Measurements from ENCODE around the gene RNF20.
"Not testable (repeated sequence)": the region's sequence is repeated elsewhere in the genome, so short reads cannot be mapped to it uniquely, and the experiment has no call there.

The RNF20 gene

DNA sequence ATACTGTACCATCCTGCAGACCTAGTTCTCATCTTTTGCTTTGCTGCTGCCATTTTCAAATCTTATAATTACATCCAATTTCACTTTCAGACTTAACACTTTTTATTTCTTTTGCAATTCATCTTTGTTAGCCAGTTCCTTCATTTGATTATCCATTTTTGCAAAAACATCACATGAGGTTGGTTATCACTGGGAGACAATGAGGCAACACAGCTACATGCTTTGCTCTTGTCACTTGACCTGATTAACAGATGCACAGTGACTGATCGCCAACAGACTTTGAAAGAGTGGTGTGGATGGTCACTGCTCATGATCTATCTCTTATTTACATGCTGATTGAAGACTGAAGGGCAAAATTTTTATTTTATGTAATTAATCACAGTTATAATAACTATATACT lies 17.0 kb upstream of the RNF20 start:
- H3K4me3 Mint-ChIP-seq: no peak overlapping the region
- H3K36me3 Mint-ChIP-seq: no peaks in the 10 kb centered on the region
- H3K27me3 Mint-ChIP-seq: peaks cover 19% of the 10 kb centered on the region
- no peaks in the 10 kb centered on the region for H3K4me1 Mint-ChIP-seq (ENCODE audit: low read depth)
- no peak overlapping the region for H3K27ac Mint-ChIP-seq
- no peaks in the 10 kb centered on the region for H3K9me3 Mint-ChIP-seq (ENCODE audit: low read depth)

DNA sequence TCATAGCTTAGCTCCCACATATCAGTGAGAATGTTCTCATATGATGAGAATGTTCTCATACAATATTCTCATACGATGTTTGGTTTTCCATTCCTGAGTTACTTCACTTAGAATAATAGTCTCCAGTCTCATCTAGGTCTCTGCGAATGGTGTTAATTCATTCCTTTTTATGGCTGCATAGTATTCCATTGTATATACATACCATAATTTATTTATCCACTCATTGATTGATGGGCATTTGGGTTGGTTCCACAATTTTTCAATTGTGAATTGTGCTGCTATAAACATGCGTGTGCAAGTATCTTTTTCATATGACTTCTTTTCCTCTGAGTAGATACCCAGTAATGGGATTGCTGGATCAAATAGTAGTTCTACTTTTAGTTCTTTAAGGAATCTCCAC lies 15.2 kb upstream of the RNF20 start:
- H3K36me3 Mint-ChIP-seq; H3K9me3 Mint-ChIP-seq (ENCODE audit: low read depth); H3K27ac Mint-ChIP-seq; H3K4me3 Mint-ChIP-seq; H3K4me1 Mint-ChIP-seq (ENCODE audit: low read depth): not testable (repeated sequence)
- H3K27me3 Mint-ChIP-seq: peaks cover 21% of the 10 kb centered on the region

DNA sequence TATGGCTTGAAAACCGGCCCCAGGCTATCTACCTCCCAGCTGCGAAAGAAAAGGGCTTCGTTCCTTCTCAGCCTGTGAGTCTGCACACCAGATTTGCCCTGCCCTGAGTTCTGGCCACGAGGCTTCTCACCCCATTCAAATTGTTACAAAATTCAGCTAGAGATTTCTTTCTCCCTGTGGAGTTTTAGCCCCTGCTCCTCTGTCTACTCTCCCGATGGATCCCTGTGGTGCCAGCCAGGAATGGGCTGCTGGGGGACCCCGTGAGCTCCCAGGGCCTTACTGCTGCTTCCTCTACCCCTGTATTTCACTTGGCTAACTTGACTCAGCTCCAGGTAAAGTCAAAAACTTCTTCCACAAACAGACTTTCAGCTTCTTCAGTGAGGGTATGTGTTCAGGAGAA lies 9.3 kb upstream of the RNF20 start:
- Mint-ChIP-seq H3K36me3 (no peaks in the 10 kb centered on the region), H3K27ac (no peak overlapping the region), H3K9me3 (ENCODE audit: low read depth) (no peaks in the 10 kb centered on the region), H3K4me1 (ENCODE audit: low read depth) (no peaks in the 10 kb centered on the region), H3K27me3 (peaks cover 17% of the 10 kb centered on the region), H3K4me3 (no peak overlapping the region)

DNA sequence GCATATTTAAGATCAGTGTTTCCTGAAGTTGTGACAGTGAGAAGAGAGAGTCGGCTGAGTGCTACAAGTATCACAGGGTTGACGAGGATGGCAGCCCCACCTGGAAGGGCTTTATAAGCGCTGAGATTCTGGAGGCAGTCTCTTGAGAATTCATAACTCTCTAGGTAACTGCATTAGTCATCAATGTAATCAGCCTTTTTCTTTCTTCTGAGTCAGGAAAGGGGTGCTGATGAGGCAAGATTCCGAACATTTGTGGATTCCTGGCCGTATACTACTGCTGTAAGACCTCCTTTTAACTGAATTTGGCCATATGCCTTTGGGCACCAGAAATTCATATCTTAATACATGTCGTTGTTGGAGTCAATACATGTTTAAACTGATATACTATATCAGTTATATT lies 6.6 kb upstream of the RNF20 start:
- Mint-ChIP-seq H3K36me3 (no peaks in the 10 kb centered on the region), H3K27me3 (peaks cover 11% of the 10 kb centered on the region), H3K4me3 (no peak overlapping the region), H3K9me3 (ENCODE audit: low read depth) (no peaks in the 10 kb centered on the region), H3K27ac (no peak overlapping the region), H3K4me1 (ENCODE audit: low read depth) (peaks cover 2% of the 10 kb centered on the region)

DNA sequence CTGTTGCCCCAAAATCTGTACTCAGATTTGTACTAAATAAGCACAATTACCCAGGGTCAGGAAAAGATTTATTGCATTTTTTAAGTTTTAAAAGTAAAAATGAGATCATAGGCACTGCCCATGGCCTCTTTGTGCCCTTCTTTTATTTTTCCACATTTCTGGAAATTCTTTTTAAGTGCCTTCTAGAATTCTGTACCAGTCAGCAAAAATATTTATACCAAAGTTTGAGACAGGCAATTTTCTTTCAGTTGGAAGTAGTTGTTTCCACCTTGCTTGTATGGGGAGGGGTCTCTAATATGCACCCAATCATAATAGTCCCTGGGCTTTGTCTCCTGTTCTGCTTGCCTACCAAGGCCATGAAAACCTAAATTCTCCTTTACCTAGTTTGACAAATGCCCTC lies 5.6 kb upstream of the RNF20 start:
- H3K27me3 Mint-ChIP-seq: peaks cover 9% of the 10 kb centered on the region

DNA sequence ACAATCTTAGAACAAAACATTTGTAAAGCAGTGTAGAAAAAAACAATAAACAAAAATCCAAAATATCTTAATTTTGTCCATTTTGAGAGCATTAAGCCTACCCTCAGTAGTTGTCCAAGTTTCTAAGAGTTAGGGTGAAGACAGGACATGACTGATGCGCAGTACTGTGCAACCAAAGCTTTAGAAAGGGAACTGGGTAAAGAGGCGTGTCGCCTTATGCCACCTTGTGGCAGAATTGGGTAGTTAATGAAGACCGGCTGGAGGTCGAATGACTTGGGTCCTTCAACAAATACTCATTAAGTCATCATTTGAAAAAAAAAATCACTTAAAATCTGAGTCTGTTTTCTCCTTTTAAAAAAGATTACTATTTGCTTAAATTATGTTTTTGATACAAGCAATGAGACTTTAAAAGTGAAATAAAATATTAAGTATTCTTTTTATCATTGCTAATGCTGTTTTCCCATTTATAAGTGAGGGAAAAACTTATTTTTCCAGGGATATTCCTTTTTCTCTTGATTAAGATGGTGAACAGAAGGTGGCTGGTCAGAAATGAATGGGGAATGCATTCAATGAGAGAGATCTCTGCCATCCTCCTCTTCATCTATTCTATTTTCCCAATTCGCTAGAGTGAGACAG lies 3.5 kb upstream of the RNF20 start:
- Mint-ChIP-seq H3K9me3 (ENCODE audit: low read depth) (no peaks in the 10 kb centered on the region), H3K27me3 (peaks cover 1% of the 10 kb centered on the region), H3K4me3 (no peak overlapping the region), H3K27ac (no peak overlapping the region), H3K4me1 (ENCODE audit: low read depth) (peaks cover 14% of the 10 kb centered on the region), H3K36me3 (peaks cover 3% of the 10 kb centered on the region)

More for the DNA sequence above, 5.6 kb upstream of the RNF20 start:
- H3K36me3 Mint-ChIP-seq: no peaks in the 10 kb centered on the region
- H3K27ac Mint-ChIP-seq: no peak overlapping the region
- H3K4me3 Mint-ChIP-seq: no peak overlapping the region
- H3K4me1 Mint-ChIP-seq (ENCODE audit: low read depth): peaks cover 5% of the 10 kb centered on the region
- H3K9me3 Mint-ChIP-seq (ENCODE audit: low read depth): no peaks in the 10 kb centered on the region

DNA sequence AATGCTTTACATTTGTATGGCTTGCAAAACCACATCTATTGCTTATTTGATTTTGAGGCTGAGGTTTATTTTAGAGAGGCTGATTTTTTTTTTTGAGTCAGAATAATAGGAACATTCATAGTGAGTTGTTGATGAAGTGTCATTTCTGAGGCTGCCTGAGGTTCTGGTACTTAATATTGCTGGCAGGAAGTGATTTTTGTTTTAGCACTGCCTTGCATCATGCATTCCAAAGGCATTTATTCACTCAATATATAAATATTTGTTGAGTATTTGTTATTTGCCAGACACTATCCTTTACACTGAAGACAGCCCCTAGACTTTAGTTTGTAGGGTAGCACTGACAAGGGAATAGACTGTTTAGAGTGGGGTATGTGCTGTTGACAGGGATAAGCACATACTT lies 2.7 kb downstream of the RNF20 start:
- Mint-ChIP-seq H3K27me3 (no peaks in the 10 kb centered on the region), H3K9me3 (ENCODE audit: low read depth) (no peaks in the 10 kb centered on the region), H3K27ac (no peak overlapping the region), H3K36me3 (peaks cover 13% of the 10 kb centered on the region), H3K4me3 (no peak overlapping the region), H3K4me1 (ENCODE audit: low read depth) (peaks cover 12% of the 10 kb centered on the region)

DNA sequence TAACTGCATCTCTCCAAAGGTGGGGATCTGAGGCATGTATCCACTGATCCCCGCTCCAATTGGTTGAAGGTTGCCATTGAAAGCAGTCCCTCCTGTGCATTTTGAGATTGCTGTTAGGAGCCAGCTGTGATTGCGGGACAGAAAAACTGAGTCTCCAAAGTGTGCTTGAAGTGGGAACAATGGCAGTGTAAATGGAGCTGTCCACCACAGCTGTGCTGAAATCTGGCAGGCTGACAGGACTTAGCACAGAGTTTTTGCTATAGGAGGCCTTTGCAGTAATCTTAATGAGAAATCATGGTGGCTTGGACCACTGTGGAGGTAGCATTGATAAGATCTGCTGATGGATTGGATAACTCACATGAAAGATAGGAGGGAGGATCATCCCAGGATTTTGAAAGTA lies 3.3 kb downstream of the RNF20 start:
- peaks cover 12% of the 10 kb centered on the region for H3K4me1 Mint-ChIP-seq (ENCODE audit: low read depth)
- H3K27me3 Mint-ChIP-seq: no peaks in the 10 kb centered on the region
- H3K36me3 Mint-ChIP-seq: peaks cover 13% of the 10 kb centered on the region
- no peaks in the 10 kb centered on the region for H3K9me3 Mint-ChIP-seq (ENCODE audit: low read depth)
- no peak overlapping the region for H3K4me3 Mint-ChIP-seq
- no peak overlapping the region for H3K27ac Mint-ChIP-seq

DNA sequence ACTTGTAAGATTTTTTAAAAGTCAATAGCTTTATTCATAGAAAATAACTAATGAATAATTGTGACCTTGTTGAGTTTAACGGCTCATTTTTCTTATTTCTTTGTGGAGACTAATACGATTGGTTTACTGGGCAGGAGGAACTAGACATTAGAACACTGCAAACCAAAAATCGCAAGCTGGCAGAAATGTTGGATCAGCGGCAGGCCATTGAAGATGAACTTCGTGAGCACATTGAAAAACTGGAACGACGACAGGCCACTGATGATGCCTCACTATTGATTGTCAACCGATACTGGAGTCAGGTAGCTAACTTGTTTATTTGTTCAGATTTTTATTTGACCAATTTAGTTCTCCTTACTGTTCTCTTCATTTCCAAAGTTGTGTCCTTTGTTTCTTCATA lies 6.4 kb downstream of the RNF20 start:
- H3K36me3 Mint-ChIP-seq: peaks cover 15% of the 10 kb centered on the region
- H3K27me3 Mint-ChIP-seq: no peaks in the 10 kb centered on the region
- H3K27ac Mint-ChIP-seq: no peak overlapping the region
- H3K4me1 Mint-ChIP-seq (ENCODE audit: low read depth): no peaks in the 10 kb centered on the region
- H3K4me3 Mint-ChIP-seq: no peak overlapping the region
- no peaks in the 10 kb centered on the region for H3K9me3 Mint-ChIP-seq (ENCODE audit: low read depth)

DNA sequence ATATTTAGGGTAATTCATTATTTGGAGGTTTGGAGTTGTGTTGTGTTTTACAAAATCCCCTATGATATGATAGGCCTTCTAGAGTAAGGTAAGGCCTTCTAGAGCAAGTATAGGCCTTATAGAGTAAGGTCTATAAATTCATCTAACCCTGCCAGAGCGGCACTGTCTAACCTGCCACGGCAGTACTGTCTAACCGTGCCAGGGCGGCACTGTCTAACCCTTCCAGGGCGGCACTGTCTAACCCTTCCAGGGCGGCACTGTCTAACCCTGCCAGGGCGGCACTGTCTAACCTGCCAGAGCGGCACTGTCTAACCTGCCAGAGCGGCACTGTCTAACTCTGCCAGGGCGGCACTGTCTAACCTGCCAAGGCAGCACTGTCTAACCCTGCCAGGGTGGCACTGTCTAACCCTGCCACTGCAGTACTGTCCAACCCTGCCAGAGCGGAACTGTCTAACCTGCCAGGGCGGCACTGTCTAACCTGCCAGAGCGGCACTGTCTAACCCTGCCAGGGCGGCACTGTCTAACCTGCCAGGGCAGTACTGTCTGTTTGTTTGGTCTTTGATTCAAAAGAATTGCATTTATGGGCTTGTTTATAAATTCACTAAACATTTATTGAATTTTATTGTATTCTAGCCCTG lies 9.6 kb downstream of the RNF20 start:
- Mint-ChIP-seq H3K36me3 (peaks cover 19% of the 10 kb centered on the region), H3K9me3 (ENCODE audit: low read depth) (no peaks in the 10 kb centered on the region), H3K27me3 (no peaks in the 10 kb centered on the region), H3K27ac (no peak overlapping the region), H3K4me1 (ENCODE audit: low read depth) (no peaks in the 10 kb centered on the region), H3K4me3 (no peak overlapping the region)

DNA sequence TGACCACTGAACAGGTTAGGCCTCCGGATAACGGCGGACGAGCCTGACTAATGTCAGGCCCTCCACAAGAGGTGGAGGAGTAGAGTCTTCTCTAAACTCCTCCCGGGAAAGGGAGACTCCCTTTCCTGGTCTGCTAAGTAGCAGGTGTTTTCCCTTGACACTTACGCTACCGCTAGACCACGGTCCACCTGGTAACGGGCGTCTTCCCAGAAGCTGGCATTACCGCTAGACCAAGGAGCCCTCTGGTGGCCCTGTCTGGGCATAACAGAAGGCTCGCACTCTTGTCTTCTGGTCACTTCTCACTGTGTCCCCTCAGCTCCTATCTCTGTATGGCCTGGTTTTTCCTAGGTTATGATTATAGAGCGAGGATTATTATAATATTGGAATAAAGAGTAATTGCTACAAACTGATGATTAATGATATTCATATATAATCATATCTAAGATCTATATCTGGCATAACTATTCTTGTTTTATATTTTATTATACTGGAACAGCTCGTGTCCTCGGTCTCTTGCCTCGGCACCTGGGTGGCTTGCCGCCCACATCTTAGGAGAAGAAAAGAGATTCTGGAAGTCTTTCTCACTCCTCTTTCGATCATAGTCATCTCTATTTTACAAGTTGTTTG lies 15.9 kb downstream of the RNF20 start:
- not testable (repeated sequence) for H3K27ac Mint-ChIP-seq; H3K9me3 Mint-ChIP-seq (ENCODE audit: low read depth); H3K4me3 Mint-ChIP-seq; H3K4me1 Mint-ChIP-seq (ENCODE audit: low read depth); H3K27me3 Mint-ChIP-seq
- H3K36me3 Mint-ChIP-seq: peaks cover 49% of the 10 kb centered on the region

DNA sequence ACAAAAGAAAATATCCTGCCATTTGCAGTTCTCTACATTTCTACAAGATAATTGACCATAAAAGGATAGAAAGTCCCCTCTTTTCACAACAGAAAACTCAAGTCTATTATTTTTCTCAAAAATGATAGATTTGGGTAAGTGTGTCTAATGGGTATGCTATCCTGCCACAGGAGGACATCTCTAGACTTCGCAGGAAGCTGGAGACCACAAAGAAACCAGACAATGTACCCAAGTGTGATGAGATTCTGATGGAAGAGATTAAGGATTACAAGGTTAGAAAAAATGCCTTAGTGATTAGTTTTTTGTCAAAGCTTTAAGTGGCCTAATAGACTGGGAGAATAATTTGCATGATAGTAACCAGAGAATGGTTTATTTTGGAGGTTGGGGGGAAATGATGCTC lies 28.1 kb downstream of the RNF20 start:
- H3K36me3 Mint-ChIP-seq: peaks cover 64% of the 10 kb centered on the region
- H3K27ac Mint-ChIP-seq: peak overlapping the region; percentile 62
- peaks cover 4% of the 10 kb centered on the region for H3K9me3 Mint-ChIP-seq (ENCODE audit: low read depth)
- H3K4me3 Mint-ChIP-seq: no peak overlapping the region
- H3K4me1 Mint-ChIP-seq (ENCODE audit: low read depth): peaks cover 26% of the 10 kb centered on the region
- H3K27me3 Mint-ChIP-seq: no peaks in the 10 kb centered on the region

DNA sequence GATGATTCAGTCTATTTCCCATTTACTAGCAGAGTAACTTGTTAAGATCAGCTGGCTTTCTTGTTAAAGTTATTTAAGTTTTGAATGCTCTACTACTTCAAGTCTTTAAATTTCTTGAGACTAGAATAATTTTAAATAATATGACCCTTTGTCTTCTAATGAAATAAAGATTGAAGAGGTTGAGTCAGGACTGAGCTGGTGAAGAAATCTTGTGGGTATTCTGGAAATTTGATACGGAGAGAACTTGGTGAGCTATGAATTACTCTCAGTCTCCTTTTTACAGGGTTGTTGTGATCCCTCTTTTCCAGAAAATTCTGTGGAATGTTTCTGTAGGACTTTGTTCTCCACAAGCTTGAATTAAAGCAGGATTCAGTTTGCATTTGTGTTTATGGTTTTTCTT lies 29.3 kb downstream of the RNF20 start:
- Mint-ChIP-seq H3K27me3 (no peaks in the 10 kb centered on the region), H3K9me3 (ENCODE audit: low read depth) (peaks cover 4% of the 10 kb centered on the region), H3K4me1 (ENCODE audit: low read depth) (peaks cover 35% of the 10 kb centered on the region), H3K27ac (no peak overlapping the region), H3K4me3 (no peak overlapping the region), H3K36me3 (peaks cover 58% of the 10 kb centered on the region)

DNA sequence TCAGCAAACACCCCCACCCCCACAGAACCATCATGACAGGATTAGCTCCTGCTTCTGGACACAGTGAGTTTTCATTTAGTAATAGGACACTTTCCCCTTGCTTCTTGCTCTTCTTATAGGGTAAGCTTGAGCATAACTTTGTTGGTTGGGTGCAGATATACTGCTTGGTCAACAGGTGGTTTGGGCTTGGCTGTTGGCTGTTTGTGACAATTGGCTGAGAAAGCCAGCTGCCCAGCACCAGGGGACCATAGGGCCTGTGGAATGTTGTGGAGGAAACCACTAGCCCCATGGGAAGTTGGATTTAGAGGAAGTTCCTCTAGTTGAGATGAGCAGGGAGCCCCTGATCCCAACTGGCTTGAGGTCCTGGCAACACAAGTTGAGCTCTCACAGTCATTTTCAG lies 30.6 kb downstream of the RNF20 start:
- H3K4me3 Mint-ChIP-seq: no peak overlapping the region
- H3K9me3 Mint-ChIP-seq (ENCODE audit: low read depth): no peaks in the 10 kb centered on the region
- H3K27me3 Mint-ChIP-seq: no peaks in the 10 kb centered on the region
- no peak overlapping the region for H3K27ac Mint-ChIP-seq
- H3K4me1 Mint-ChIP-seq (ENCODE audit: low read depth): peaks cover 40% of the 10 kb centered on the region
- peaks cover 45% of the 10 kb centered on the region for H3K36me3 Mint-ChIP-seq

DNA sequence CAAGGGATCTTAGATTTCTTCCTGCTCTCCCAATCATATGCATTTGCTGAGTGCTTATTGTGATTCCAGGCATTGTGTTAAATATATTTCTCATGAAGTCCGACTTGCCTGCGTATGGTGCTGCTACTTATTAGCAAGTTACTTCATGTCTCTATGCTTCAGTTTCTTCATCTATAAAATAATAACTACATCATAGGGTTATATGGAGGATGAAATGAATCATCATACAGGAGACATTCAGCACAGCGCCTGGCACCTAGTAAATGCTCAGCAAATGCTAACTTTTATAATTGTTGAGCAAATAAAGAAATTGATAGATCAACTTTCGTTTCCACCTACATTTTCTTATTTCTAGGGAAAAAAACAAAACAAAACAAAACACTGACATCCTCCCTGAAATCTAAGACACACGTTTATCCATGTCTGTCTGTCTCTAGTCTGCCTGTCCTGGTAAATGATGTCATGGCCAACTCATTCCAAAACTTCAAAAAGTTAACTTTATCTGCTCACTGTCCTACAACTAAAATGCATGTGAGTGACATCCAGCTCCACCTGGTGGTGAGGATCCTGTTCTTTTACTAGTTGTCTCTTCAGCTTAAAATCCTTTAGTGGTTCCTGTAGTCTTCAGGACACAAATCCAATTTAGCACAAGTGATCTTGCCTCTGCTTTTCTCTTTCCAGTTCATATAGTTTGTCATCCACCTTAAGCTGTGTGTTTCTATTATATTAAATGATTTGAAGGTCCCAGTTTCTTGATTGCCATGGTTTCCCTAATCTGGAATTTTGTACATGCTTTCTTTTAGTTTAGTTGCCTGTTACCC lies 33.5 kb downstream of the RNF20 start:
- Mint-ChIP-seq H3K4me3 (no peak overlapping the region), H3K27me3 (no peaks in the 10 kb centered on the region), H3K27ac (no peak overlapping the region), H3K36me3 (peaks cover 26% of the 10 kb centered on the region), H3K4me1 (ENCODE audit: low read depth) (peaks cover 50% of the 10 kb centered on the region), H3K9me3 (ENCODE audit: low read depth) (no peaks in the 10 kb centered on the region)

All from activated naive CD8-positive, alpha-beta T cell (primary cell).